ENCODE data around the gene C6orf62. TPM values are rescaled to one million over a fixed set of nuclear protein-coding genes. Genes with fewer than 3 reads are reported as not detected.
"Not testable (repeated sequence)": the region's sequence is repeated elsewhere in the genome, so short reads cannot be mapped to it uniquely, and the experiment has no call there.

Gene C6orf62
- total RNA-seq (2014; rRNA removed; shearing (Covaris generic)): 50.1 and 51.2 TPM in 2 replicates

GRCh38 chr6:24719125-24719971, at the start of gene C6orf62:
Gene C6orf62 (minus strand): TSS chr6:24719154. CDS start chr6:24718668, 486 bp downstream.
- peak within 1 kb of the TSS; percentile 84 for H3K4me3 ChIP-seq
- peak within 1 kb of the TSS; percentile 96 for H3K27ac ChIP-seq
- H3K36me3 ChIP-seq: peaks cover 15% of the 10 kb centered on the region
- H3K9me3 ChIP-seq (replicated peaks): no peaks in the 10 kb centered on the region
- peak; percentile 12 to 34 for DNase-seq
- H3K27me3 ChIP-seq: no peaks in the 10 kb centered on the region
- H3K4me1 ChIP-seq: 0 out of 2 replicates have a peak, but pooled peaks cover 3% of the 10 kb centered on the region

DNA sequence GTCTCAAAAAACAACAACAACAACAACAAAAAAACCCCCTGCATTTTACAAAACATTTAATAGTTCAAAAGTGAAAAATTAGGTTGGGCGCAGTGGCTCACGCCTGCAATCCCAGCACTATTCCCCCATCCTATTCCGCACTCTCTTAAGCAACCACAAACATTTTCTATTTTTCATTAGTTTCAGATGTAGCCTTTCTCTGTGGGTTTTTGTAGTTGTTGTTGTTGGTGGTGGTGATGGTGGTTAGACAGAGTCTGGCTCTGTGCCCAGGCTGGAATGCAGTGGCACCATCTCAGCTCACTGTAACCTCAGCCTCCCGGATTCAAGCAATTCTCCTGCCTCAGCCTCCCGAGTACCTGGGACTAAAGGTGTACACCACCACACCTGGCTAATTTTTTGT, 49.4 kb upstream of the C6orf62 start:
- Histone ChIP-seq H3K9me3 (replicated peaks) (no peaks in the 10 kb centered on the region), H3K4me3 (no peak overlapping the region), H3K27ac (no peak overlapping the region), H3K4me1 (no peaks in the 10 kb centered on the region), H3K27me3 (no peaks in the 10 kb centered on the region), H3K36me3 (no peaks in the 10 kb centered on the region)
- DNase-seq: no peak

GRCh38 chr6:24766680-24767462, 47.9 kb upstream of the C6orf62 start:
- no peaks in the 10 kb centered on the region for H3K4me1 ChIP-seq
- no peak overlapping the region for H3K27ac ChIP-seq
- H3K4me3 ChIP-seq: no peak overlapping the region
- H3K36me3 ChIP-seq: no peaks in the 10 kb centered on the region
- no peaks in the 10 kb centered on the region for H3K9me3 ChIP-seq (replicated peaks)
- DNase-seq: peak in 1 of 2 experiments; percentile 6
- no peaks in the 10 kb centered on the region for H3K27me3 ChIP-seq

DNA sequence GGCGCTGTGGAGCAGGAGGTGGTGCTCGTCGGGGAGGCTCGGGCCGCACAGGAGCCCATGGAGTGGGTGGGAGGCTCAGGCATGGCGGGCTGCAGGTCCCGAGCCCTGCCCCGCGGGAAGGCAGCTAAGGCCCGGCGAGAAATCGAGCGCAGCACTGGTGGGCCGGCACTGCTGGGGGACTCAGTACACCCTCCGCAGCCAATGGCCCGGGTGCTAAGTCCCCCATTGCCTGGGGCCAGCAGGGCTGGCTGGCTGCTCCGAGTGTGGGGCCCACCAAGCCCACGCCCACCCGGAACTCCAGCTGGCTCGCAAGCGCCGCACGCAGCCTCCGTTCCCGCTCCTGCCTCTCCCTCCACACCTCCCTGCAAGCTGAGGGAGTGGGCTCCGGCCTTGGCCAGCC, 47.0 kb upstream of the C6orf62 start:
- not testable (repeated sequence) for H3K9me3 ChIP-seq (replicated peaks); H3K27me3 ChIP-seq; H3K4me1 ChIP-seq; H3K27ac ChIP-seq; H3K4me3 ChIP-seq; DNase-seq; H3K36me3 ChIP-seq

- H3K36me3 ChIP-seq; H3K27ac ChIP-seq; H3K27me3 ChIP-seq; H3K9me3 ChIP-seq (replicated peaks); H3K4me3 ChIP-seq; DNase-seq; H3K4me1 ChIP-seq: not testable (repeated sequence)
Observed at GRCh38 chr6:24764833-24765828, 46.2 kb upstream of the C6orf62 start.

DNA sequence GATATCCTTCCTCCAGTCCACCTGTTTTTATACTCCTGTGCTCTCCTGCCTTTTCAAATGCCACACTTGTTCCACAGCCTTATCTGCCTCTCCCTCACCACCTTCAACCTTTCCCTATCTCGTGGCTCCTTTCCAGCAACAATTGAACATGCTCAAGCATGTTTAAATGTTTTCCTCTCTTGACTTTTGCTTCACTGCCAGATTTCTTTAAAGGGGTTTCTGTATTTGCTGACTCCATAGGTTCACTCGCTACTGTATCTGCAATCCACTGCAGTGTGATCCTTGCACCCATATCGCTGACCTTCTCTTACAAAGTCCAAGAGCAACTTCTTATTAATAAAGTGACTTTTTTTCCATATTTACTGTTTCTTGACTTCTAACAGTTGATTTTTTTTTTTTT, 44.6 kb upstream of the C6orf62 start:
- H3K4me3 ChIP-seq: no peak overlapping the region
- no peaks in the 10 kb centered on the region for H3K9me3 ChIP-seq (replicated peaks)
- no peaks in the 10 kb centered on the region for H3K4me1 ChIP-seq
- no peak overlapping the region for H3K27ac ChIP-seq
- DNase-seq: no peak
- no peaks in the 10 kb centered on the region for H3K27me3 ChIP-seq
- H3K36me3 ChIP-seq: no peaks in the 10 kb centered on the region

- no peaks in the 10 kb centered on the region for H3K27me3 ChIP-seq
- no peak for DNase-seq
- H3K27ac ChIP-seq: no peak overlapping the region
- no peak overlapping the region for H3K4me3 ChIP-seq
- no peaks in the 10 kb centered on the region for H3K4me1 ChIP-seq
- no peaks in the 10 kb centered on the region for H3K36me3 ChIP-seq
- no peaks in the 10 kb centered on the region for H3K9me3 ChIP-seq (replicated peaks)
Observed at GRCh38 chr6:24761851-24762250, 42.9 kb upstream of the C6orf62 start.

DNA sequence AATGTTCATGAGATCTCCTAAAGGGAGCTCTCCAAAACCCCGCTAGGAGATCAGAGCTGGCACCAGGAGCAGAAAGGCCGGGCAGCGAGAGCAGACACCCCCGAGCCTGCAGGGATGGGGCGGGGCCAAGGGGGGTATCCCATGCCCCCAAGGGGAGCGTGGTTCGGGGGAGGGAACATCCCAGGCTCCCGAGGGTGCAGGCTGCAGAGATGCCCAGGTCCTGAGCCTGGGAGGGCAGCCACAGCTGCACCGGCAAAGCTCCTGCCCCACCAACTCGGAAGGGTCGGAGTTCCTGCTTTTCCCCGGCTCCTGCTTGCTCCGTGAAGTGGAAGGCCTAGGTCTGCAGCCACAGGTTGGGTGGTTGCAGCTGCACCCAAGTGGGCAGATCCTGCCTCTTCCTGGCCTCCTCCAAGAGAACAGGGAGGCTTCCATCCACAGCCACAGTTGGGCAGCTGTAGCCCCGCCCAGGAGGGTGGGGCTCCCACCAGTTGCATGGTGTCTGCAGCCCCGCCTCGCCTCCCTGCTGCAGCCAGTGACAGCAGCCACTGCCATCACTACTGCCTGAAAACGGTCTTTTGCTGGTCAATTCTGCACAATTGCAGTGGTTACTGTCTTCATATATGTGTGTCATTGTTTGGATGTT, 42.4 kb upstream of the C6orf62 start:
- H3K36me3 ChIP-seq: no peaks in the 10 kb centered on the region
- DNase-seq: peak; percentile 11 to 22
- H3K27ac ChIP-seq: no peak overlapping the region
- H3K4me1 ChIP-seq: no peaks in the 10 kb centered on the region
- no peak overlapping the region for H3K4me3 ChIP-seq
- H3K27me3 ChIP-seq: no peaks in the 10 kb centered on the region
- H3K9me3 ChIP-seq (replicated peaks): no peaks in the 10 kb centered on the region

DNA sequence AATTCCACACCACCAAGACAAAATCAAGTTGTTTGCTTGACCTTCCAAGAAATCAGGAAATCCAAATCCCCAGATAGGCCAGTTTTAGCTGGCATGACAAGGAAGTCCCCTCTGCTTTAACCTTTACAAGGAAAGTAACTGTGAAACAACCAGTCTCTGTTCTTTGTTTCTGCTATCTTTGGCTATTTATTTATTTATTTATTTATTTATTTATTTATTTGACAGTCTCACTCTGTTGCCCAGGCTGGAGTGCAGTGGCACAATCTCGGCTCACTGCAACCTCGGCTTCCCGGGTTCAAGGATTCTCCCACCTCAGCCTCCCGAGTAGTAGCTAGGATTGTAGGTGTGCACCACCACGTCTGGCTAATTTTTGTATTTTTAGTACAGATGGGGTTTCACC, 41.3 kb upstream of the C6orf62 start:
- no peak for DNase-seq
- Histone ChIP-seq H3K9me3 (replicated peaks) (no peaks in the 10 kb centered on the region), H3K4me3 (no peak overlapping the region)

DNA sequence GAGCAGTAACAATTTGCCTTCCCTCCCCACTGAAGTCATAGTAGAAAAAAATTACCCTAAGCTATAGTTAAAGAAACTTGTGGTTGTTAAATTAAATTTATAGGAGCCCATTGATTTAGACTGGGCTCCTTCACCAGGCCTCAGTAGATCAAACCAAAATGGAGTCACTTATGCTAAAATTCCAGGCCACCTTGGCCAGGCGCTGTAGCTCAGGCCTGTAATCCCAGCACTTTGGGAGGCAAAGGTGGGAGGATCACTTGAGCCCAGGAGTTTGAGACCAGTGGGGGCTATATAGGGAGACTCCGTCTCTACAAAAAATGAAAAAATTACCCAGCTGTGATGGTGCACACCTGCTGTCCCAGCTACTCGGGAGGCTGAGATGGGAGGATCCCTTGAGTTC, 40.8 kb upstream of the C6orf62 start:
- Histone ChIP-seq H3K27me3 (no peaks in the 10 kb centered on the region), H3K4me3 (no peak overlapping the region), H3K4me1 (no peaks in the 10 kb centered on the region), H3K9me3 (replicated peaks) (no peaks in the 10 kb centered on the region), H3K36me3 (no peaks in the 10 kb centered on the region), H3K27ac (no peak overlapping the region)
- DNase-seq: no peak

More for the DNA sequence above, 41.3 kb upstream of the C6orf62 start:
- no peaks in the 10 kb centered on the region for H3K4me1 ChIP-seq
- no peaks in the 10 kb centered on the region for H3K27me3 ChIP-seq
- H3K27ac ChIP-seq: no peak overlapping the region
- no peaks in the 10 kb centered on the region for H3K36me3 ChIP-seq

- H3K27ac ChIP-seq: no peak overlapping the region
- DNase-seq: no peak
Observed at GRCh38 chr6:24757611-24758010, 38.7 kb upstream of the C6orf62 start.

GRCh38 chr6:24755279-24755678, 36.3 kb upstream of the C6orf62 start:
- Histone ChIP-seq H3K36me3 (no peaks in the 10 kb centered on the region), H3K27me3 (no peaks in the 10 kb centered on the region), H3K27ac (no peak overlapping the region), H3K4me1 (no peaks in the 10 kb centered on the region), H3K4me3 (no peak overlapping the region), H3K9me3 (replicated peaks) (no peaks in the 10 kb centered on the region)
- DNase-seq: no peak

More at GRCh38 chr6:24757611-24758010, 38.7 kb upstream of the C6orf62 start:
- H3K27me3 ChIP-seq: no peaks in the 10 kb centered on the region
- H3K36me3 ChIP-seq: no peaks in the 10 kb centered on the region
- H3K4me3 ChIP-seq: no peak overlapping the region
- no peaks in the 10 kb centered on the region for H3K4me1 ChIP-seq
- H3K9me3 ChIP-seq (replicated peaks): no peaks in the 10 kb centered on the region

DNA sequence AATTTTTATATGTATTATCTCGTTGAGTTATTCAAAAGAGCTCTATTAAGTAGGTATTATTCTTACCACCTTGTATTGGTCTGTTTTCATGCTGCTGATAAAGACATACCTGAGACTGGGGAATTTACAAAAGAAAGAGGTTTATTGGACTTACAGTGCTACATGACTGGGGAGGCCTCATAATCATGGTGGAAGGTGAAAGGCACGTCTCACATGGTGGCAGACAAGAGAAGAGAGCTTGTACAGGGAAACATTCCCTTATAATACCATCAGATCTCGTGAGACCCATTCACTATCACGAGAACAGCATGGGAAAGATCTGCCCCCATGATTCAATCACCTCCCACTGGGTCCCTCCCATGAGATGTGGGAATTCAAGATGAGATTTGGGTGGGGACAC, 35.4 kb upstream of the C6orf62 start:
- not testable (repeated sequence) for DNase-seq; H3K4me3 ChIP-seq; H3K9me3 ChIP-seq (replicated peaks); H3K36me3 ChIP-seq; H3K27me3 ChIP-seq; H3K4me1 ChIP-seq; H3K27ac ChIP-seq

DNA sequence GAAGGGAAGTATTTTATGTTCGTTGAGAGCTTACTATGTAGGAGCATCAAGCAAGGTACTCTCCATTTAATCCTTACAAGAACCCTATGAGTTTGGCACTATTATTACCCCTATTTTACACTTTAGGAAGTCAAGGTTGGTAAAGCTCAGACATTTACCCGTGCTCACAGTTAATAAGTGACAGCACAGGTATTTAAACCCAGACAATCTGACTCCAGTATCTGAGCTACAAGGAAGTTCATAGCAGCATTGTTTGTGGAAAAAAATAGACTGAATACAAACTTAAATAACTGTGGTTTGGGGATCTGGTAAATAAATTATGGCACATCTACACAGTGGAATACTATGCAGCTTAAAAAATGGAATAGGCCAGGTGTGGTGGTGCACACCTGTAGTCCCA, 34.6 kb upstream of the C6orf62 start:
- Histone ChIP-seq H3K4me3 (no peak overlapping the region), H3K9me3 (replicated peaks) (no peaks in the 10 kb centered on the region), H3K4me1 (no peaks in the 10 kb centered on the region), H3K36me3 (no peaks in the 10 kb centered on the region), H3K27me3 (no peaks in the 10 kb centered on the region), H3K27ac (no peak overlapping the region)
- DNase-seq: no peak

All from SJCRH30 (cell line).